GM21737 (cell line): ENCODE measurements around the gene POLN.

ENCODE experiments used
- ATAC-seq: cut with Tn5 transposase; IDR thresholded peaks from one replicate; pipeline ENCODE4 v1.9.1; 2021; ENCODE audit warnings: mild to moderate bottlenecking, moderate library complexity; ENCODE audit not compliant: unreplicated experiment

The POLN gene

DNA sequence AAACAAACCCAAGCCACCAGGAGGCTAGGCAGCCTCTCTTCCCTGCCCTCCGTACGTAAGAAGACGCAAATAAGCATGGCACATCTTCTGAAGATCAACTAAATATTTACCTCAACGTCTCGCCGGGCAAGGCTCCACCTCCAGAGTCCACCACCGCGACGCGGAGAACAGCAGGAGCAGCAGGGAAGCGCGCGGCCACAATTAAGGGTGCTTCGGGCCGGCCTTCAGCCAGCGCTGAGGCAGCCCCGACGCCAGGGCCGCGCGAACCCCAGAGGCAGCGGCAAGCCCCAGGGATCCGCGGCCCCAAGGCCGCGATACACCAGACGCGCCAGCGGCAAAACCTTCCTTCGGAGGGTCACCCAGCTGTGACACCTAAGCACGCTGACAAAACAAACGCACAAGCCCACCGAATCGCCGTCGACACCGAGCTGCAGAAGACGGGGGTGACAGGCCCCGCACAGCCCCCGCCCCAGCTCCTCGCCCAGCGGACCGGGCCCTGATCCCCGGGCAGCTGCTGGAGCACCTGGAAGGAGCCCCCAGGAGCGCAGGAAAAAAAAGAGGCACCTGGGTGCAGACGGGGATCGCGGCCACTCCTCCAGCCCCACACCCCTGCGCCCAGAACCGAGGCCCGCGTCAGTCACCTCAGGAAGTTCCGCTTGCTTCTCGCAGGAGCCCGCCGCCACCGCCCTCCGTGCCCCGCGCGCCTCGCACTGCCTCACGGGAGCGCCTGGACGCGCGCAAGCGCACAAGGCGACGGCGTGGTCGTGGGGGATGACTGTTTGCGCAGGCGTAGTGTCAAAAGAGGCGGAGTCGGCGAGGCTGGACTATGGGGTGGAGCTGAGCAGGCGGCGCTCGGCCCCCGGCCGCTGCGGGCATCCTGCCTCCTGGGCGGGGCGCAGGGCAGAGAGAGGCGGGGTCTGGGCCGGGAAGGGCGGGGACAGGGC lies at the start of gene POLN, which contains the start of gene HAUS3:
Gene POLN (minus strand): TSS at position 712 of the 944 bp plus-strand sequence. CDS start 12,890 bp downstream, outside the sequence.
Gene HAUS3 (minus strand): TSS at position 712 of the 944 bp plus-strand sequence. CDS start 1,175 bp downstream, outside the sequence.
- ATAC-seq = peak; percentile 86

DNA sequence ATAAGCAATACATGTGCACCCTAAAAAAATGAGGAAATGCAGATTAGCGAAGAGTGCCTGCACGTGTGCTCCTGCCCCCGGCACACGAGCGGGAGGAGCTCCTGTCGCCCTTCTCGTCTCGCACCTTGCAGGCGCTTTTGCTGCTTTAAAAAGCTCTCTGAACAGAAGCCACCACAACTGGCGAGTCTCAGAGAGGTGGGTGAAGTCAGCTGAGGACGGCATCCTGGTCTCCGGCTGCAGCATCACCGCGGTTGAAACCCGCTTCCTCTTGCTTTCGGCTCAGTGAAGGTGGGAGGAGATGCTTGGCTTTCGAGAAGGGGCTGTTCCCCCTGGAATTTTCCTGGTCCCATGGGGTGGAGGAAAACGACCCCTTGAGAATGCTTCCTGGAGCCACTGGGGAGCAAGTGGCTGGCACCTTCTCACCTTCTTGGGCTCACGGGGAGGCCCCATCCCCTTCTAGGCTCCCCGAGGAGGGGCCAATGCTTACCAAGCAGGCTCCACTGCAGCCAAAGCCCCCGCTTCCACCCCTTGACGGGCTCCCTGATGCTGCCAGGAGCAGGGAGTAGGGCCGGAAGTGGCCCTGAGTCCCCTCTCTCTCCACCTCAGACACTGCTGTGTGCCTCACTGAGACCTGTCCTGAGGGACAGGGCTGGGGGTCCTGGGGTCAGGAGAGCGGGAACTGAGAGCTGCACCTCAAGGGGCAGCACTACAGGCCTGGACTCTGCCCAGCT lies 49.2 kb upstream of the POLN start:
- no peak for ATAC-seq

DNA sequence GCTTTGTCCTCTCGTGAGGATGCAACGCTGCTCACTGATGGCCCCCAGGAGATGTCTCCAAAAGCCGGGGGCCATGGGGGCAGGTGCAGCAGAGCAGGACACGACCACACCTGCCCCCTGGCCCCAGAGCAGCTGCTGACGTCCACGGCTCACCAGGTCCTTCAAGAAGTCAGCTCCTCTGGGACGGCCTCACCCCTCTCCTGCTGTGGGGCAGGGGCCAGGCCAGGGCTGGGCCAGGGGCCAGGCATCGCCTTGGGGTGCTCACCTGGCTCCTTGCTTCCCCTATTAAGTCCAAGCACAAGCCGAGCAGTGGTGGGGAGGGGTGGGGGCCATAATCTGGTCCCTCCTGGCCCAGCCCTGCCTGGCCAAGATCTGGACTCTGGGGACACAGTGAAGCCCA lies 48.6 kb upstream of the POLN start:
- ATAC-seq = no peak

DNA sequence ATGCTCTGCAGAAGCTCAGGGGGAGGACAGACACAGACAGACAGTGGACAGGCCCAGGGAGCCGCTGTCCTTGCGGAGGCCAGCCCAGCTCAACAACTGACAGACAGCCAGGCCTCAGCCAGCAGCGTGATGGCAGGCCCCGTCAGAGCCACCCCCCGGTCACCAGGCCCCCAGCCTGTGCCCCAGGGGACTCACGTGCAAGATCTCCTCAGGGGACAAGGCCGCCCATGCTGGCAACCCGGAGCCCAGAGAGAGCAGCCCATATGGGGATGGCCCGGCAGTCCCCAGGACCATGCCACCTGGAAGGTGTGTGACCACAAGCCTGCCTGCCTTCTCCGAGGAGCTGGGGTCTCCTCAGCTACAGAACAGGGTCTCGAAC lies 48.0 kb upstream of the POLN start:
- ATAC-seq = no peak

DNA sequence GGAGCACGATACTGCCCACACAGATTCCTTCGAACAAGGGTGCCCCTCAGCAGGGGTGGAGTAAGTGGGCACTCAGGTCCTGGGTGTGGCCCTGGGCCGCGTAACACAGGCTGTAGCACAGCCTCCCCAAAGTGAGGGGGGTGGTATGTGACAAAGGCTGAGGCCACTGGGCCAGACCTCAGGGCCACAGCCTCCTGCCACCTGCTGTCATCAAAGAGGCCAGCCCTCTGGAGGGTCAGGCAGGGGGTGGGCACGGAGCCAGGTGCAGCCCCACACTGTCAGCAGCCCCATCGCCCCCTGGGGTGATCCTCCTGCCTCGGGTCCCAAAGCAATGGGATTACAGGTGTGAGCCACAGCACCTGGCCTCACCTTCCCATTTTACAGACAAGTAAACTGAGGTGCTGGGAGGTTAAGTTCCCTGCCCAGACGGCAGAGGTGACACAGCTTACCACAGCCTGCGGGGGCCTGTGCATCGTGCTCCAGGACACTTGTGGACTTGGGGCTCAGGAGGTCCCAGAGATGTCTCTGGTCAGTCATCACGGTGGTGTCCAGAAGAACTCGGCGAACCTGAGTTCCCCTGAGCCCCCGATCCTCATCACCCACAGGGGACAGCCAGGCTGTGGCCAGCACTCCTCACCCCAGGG lies 47.5 kb upstream of the POLN start:
- ATAC-seq = no peak

DNA sequence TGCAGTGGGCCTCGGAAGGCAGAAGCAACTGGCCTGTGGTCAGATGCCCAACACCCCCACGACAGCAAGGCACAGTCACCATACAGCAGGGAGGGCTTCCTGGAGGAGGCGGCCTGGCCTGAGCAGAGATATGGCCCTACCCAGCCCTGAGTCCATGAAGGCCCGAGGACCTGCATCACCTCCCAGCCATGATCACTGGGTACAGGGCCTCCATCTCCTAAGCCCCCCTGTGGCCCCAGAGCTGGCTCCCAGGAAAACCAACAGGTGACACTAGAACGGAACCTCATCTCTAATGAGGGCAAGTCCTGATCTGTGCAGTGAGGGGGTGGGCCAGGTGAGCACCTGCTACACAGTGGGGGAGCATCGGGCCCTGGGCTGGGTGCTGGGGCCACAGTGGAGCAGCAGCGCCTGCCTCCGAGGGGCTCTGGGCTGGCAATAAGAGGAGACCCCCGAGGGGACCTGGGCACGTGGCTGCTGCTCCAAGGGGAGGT lies 46.2 kb upstream of the POLN start:
- ATAC-seq = no peak

DNA sequence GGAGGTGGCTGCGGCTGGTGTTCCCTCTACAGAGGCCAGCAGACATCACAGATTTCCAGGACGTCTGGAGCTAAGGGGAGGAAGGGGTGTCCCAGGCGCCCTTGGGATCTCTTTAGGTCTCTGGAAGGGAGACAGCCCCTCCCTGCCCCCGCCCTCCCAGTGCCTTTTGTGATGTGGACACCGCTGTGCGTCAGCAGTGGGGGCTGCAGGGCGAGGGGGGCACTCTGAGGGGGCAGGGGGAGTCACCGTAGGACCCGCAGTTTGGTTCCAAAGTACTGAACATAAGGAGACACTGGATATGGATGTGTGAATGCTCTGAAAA lies 45.6 kb upstream of the POLN start:
- no peak for ATAC-seq

DNA sequence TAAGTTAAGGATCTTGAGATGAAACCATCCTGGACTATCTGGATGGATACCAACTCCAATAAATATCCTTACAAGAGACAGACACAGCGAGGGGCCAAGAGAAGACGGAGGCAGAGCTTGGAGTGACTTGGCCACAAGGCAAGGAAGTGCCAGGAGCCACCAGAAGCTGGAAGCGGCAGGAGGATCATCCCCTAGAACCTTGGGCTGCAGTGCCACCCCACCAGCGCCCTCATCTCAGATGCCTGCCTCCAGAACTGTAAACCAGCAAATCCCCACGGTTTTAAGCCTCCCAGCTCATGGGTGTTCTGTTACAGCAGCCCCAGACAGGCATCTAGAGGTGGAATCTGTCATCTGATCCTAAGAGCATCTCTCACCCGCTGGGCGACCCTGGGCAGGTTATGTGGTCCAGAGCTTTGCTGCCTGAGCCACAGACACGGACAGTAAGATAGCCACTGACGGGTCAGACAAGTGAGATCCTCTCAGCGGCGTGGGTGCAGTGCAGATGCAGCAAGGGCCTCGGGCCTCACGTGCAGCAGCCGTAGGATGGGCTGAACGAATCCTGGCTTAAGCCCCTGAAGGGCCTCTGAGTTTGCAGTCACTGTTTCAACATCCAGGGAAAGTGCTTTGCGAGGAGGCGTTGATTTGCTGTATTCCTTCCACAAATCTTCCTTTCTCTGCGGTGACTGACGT lies 45.1 kb upstream of the POLN start:
- no peak for ATAC-seq

DNA sequence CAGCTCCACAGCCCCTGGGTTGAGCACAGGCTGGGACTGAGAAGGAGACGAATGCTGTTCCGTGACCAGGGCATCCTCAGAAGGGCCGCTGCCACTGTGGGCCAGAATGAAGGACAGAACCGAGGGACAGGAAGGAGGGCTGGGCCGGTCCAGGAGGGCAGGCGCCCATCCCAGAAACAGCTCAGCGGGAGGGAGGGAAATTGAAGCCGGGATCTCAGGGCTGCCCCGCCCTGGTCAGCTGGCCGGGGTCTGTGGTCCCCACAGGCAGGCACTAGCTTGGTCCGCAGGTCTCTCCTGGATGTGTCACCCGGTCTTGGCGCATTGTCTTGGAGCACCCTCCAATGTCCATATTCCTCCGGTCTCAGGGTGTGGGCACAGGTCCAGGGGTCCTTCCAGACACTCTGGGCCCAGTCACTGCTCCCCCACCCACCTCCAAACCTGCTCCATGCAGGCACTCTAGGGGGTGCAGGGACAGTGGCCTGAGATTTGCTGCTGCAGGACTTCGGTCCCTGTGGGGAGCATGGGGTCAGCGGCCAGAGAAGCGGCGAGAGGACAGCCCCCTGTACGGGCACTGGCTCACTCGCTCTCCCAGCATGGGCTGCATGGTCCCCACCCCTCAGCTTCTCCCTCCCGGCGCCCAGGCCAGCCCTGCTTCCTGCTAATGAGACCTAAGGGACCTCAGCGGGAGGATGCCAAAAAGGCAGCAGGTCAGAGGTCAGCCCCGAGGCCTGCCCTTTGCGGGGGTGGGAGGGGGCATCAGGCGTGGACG lies 43.9 kb upstream of the POLN start:
- no peak for ATAC-seq

DNA sequence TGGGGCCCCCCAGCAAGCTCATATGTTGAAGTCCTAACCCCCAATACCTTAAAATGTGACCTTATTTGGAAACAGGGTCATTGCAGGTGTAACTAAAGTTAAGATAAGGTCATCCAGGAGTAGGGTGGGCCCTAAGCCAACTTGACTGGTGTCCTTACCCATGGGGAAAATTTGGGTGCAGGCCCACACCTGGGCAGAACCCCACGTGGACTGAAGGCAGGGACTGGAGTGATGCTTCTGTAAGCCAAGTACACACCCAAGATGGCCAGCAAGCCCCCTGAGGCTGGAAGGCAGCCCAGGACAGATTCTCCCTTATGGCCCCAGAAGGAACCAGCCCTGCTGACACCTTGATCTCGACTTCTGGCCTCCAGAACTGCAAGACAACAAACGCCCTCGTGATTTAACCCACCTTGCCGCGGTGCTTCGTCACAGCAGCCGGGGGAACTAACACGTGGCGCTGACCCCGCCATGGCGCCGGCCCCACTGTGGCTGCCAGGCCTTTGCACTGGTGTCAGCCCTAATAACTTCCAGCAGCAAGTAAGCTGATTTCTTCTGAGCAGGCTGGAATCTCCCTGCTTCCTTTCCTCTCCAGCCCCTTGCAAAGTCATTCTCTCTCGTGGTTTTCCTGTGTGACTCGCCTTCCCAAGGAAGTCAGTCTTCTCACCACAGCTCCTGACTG lies 43.2 kb upstream of the POLN start:
- no peak for ATAC-seq

DNA sequence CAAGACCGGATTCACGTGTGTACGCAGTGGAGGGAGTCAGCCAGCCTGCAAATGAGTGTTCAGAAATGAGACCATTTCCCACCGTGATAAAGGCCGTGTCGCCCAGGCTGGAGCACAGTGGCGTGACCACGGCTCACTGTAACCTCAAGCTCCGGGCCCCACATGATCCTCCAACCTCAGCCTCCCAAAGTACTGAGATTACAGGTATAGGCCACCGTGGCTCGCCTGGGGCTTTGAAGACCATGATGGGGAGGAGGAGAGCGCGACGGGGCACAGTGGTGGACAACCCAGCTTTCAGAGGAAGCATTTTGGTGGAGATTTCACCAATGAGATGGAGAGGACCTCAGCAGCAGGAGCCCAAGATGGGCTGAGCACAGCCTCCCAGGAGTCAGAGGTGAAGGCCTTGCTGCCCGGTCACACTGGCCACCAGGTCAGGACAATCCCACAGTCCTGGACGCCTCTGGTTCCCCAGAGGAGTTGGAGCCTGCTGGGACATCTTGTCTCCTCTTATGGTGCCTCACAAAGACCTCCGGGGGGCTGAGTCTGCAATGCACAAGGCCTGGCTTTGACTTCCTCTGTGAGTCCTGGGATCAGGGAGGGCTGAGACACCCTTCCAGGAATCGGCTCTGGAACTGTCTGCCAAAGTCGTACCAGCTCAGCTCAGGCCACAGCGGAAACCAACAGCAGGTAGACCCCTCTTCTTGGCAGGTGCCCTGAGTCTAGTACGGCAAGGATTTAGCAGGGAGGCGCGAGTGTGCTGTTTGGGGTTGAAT lies 42.4 kb upstream of the POLN start:
- ATAC-seq = no peak

DNA sequence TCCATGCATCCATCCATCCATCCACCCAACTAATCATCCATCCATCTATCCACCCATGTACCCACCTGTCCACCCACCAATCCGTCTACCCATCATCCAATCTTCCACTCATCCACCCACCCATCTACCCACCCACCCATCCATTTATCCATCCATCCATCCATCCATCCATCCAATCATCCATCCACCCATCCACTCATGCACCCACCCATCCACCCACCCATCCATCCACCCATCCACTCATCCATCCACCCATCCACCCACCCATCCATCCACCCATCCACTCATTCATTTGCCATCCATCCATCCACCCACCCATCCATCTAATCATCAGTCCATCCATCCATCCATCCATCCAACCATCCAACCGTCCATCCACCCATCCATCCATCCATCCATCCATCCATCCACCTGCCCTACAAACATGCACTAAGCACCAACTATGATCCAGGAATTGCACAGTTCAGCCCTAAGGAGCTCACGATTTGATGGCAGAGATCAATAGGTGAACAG lies 41.3 kb upstream of the POLN start:
- no peak for ATAC-seq

DNA sequence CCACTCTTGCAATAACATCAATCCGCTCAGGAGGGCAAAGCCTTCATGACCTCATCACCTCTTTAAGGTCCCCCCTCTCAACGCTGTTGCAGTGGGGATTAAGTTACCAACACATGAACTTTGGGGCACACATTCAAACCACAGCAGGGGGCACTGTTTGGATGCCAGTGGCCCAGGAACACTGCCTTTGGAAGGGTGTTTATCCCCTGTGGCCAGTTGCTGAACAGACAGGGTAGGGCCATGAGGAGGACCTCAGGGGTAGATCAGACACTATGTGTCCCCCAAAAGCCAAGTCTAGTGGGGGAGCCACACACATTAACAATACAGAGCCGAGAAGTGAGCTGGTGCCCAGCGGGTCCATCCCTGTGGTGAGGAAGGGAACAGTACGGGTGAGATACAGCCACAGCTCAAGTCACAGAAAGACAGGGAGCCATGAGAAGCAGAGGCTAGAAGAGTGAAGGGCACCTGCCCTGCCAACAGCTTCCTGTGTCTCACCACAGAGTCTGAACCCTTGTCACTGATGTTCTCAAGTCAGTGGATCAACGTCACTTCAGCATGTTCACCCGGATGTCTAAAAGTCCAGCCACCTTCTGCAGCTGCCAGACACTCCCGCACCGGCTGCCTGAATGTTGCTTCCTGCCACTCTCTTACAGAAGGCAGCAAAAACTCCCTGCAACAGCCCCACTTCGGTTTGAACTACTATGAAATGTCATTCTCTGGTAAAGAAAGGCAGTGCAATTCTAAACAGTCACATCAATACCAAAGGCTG lies 39.8 kb upstream of the POLN start:
- peak; percentile 85 for ATAC-seq

DNA sequence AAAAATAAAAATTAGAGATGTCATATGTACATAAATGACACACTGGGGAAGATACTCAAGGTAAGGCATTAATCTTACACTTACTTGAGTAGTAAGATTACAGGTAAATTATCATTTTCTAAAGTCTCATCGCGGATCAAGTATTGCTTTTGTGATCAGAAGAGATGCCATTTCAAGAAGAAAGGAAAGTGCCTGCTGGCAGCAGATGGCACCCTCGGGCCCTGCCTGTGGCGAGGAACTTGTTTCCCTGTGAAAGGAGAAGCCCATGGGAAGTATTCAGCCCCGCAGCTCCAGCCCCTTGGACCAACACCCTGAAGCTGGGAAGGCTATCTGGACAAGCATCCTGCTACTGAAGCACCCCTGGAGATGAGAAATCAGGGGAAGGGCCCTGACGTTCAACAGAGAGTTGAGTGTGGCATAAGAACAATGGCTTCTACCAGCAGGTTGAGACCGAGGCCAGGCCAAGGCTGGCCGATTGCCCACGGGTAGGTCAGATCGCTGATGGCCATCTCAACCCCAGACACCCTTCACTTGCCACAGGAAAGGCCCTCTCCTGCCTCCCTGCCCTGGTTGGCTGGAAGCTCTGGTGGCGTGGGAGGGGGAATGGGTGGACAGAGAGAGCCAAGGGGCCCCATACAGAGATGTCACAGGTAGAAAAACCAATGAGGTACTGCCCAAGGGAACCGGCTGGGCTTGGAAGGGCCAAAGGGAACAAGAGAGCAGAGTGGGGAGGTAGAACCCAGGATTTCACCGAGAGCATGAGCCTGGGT lies 38.8 kb upstream of the POLN start:
- no peak for ATAC-seq

DNA sequence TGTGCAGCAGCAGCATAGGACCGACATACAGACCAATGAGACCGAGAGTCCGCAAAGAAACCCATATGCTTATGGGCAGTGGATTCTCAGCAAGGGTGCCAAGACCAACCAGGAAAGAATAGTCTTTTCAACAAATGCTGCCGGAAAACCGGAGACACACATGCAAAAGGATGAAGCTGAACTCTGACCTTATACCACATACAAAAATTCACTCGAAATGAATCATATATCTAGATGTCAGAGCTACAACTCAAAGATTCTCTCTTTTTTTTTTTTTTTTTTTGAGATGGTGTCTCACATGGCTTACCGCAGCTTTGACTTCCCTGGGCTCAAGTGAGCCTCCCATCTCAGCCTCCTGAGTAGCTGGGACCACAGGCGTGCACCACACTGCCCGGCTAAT lies 36.0 kb upstream of the POLN start:
- ATAC-seq = no peak

DNA sequence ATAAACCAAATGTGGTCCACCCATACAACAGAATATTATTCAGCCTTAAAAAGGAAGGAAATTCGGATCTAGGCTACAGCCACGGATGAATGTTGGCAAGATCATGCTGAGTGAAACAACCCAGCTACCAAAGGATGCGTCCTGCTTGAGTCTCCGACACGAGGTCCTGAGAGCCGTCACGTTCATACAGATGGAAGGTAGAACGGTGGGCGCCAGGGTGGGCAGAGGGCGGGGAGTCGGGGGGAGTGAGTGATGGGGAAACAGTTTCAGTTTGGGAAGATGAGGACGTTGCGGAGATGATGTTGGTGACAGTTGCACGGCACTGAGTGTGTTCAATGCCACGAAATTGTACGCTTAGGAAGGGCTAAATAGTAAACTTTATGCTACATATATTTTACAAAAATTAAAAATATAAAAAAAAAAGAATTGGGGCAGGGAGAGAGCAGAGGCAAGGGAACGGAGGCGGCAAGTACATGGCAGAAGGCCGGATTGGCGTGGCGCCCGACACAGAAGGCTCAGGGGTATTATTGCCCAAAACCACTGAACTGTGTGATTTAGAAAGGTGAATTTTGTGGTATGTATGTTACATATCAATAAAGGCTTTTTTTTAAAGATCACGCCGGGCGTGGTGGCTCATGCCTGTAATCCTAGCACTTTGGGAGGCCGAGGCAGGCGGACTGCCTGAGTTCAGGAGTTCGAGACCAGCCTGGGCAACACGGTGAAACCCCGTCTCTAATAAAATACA lies 34.8 kb upstream of the POLN start:
- ATAC-seq = no peak
